Measurements from ENCODE around the gene CFAP65.

DNA sequence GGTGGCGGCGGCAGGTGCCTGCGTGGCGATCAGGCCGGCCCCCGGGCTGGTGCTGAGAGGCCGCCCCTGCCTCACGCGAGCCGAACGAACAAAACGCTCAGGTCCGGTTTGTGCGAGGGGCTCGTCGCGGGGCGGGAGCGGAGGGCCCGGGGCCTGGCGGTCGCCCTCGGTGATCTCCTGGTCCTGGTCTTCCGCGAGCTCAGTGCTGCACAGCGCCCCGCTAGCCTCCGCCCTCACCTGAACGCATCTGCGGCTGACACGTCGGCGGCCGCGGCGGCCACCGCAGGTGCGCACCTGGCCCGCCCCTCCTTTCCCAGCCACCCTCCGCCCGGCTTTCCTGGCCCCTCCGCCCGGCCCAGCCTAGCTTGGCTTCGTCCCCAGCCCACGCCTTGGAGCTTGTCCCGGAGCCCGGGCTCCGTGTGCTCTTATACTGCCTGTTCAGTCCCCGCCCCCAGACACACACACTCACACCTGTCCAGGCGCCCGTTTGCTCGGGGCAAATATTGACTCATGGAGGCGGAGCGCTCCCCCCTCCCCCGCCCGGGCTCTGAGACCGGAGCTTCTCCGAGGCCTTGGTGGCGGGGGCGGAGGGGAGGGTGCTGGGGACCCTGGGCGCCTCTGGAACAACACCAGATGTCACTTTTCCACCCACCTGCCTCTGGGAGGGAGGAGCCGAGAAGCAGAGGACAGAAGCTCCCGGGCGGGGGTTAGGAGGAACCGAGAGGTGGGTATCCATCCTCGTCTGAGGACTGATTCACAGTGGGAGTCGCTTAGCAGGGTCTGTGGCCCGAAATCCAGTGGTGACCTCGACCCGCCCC is 39.5 kb downstream of the CFAP65 start:
- peak; percentile 95 for TF ChIP-seq FOXA3 (CRISPR knock-in tag; IDR thresholded peaks at IDR 0.05)
- TF ChIP-seq SRF (IDR thresholded peaks at IDR 0.05; ENCODE audit: low read depth, low read length) = no peak
- TF ChIP-seq, protein P1, sequence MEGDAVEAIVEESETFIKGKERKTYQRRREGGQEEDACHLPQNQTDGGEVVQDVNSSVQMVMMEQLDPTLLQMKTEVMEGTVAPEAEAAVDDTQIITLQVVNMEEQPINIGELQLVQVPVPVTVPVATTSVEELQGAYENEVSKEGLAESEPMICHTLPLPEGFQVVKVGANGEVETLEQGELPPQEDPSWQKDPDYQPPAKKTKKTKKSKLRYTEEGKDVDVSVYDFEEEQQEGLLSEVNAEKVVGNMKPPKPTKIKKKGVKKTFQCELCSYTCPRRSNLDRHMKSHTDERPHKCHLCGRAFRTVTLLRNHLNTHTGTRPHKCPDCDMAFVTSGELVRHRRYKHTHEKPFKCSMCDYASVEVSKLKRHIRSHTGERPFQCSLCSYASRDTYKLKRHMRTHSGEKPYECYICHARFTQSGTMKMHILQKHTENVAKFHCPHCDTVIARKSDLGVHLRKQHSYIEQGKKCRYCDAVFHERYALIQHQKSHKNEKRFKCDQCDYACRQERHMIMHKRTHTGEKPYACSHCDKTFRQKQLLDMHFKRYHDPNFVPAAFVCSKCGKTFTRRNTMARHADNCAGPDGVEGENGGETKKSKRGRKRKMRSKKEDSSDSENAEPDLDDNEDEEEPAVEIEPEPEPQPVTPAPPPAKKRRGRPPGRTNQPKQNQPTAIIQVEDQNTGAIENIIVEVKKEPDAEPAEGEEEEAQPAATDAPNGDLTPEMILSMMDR (CRISPR knock-in tag; IDR thresholded peaks at IDR 0.05) = peak; percentile 19; the same call in 1 of the 2 replicates
- TF ChIP-seq FOXK1 (CRISPR knock-in tag; IDR thresholded peaks at IDR 0.05; ENCODE audit: borderline replicate concordance, low read depth) = peak; percentile 44; the same call in 1 of the 2 replicates

All from HepG2 (cell line).